Endodermal cell (in vitro differentiated cells): Measurements from ENCODE around the gene GCNT2. TPM values are rescaled to one million over a fixed set of nuclear protein-coding genes. Genes with fewer than 3 reads are reported as not detected.

Experiments used
- DNase-seq: peaks from one replicate; pipeline ENCODE4 v3.0.0-alpha.2; 2017
- H3K27ac ChIP-seq: 2 replicates; pipeline ENCODE4 v1.5.1; 2013; ENCODE audit warnings: mild to moderate bottlenecking, low read depth, low read length, moderate library complexity
- H3K27me3 ChIP-seq: 2 replicates; pipeline ENCODE4 v1.6.1; 2013; ENCODE audit warnings: mild to moderate bottlenecking, low read length, moderate library complexity; ENCODE audit not compliant: insufficient read depth, control insufficient read depth, poor library complexity, severe bottlenecking
- H3K36me3 ChIP-seq: 2 replicates; pipeline ENCODE4 v1.7.0; 2013; ENCODE audit warnings: mild to moderate bottlenecking, low read length, moderate library complexity; ENCODE audit not compliant: control insufficient read depth, insufficient read depth
- H3K4me1 ChIP-seq: one replicate; pipeline ENCODE4 v1.7.0; 2013; ENCODE audit warnings: low read length; ENCODE audit not compliant: control insufficient read depth, insufficient read depth
- H3K4me3 ChIP-seq: 2 replicates; pipeline ENCODE4 v1.5.1; 2013; ENCODE audit warnings: mild to moderate bottlenecking, low read length, moderate library complexity
- H3K9ac ChIP-seq: 2 replicates; pipeline ENCODE4 v1.6.1; 2013; ENCODE audit warnings: mild to moderate bottlenecking, low read length, moderate library complexity; ENCODE audit not compliant: poor library complexity, severe bottlenecking; ENCODE audit errors: extremely low read depth
- H3K9me3 ChIP-seq: 2 replicates; pipeline ENCODE4 v1.6.1; 2013; ENCODE audit warnings: mild to moderate bottlenecking, low read length, moderate library complexity; ENCODE audit not compliant: control insufficient read depth
- H3K27ac Mint-ChIP-seq: 2 replicates; pipeline ENCODE4 v1.8.0; 2020; ENCODE audit warnings: mixed read lengths
- H3K27me3 Mint-ChIP-seq: 2 replicates; pipeline ENCODE4 v1.8.0; 2021; ENCODE audit warnings: mild to moderate bottlenecking, mixed read lengths; ENCODE audit not compliant: insufficient read depth
- H3K36me3 Mint-ChIP-seq: 2 replicates; pipeline ENCODE4 v1.8.0; 2020; ENCODE audit warnings: low read depth, mixed read lengths
- H3K4me1 Mint-ChIP-seq: 2 replicates; pipeline ENCODE4 v1.8.0; 2020; ENCODE audit warnings: mixed read lengths
- H3K4me3 Mint-ChIP-seq: 2 replicates; pipeline ENCODE4 v1.8.0; 2020; ENCODE audit warnings: mild to moderate bottlenecking, moderate library complexity, mixed read lengths
- H3K9me3 Mint-ChIP-seq: 2 replicates; pipeline ENCODE4 v1.8.0; 2020; ENCODE audit warnings: mild to moderate bottlenecking, mixed read lengths
- CTCF ChIP-seq: fragments of 200-600 bp; sonication (generic); conservative IDR thresholded peaks from 2 replicates; pipeline ENCODE4 v1.5.0; 2021; ENCODE audit warnings: antibody characterized with exemption, mild to moderate bottlenecking
- WGBS, 2 experiments: methylation state at CpG; one replicate each; pipeline versions ENCODE4 v1.1.5 to v1.1.7; 2013; ENCODE audit warnings: missing lambda C conversion rate in 2 of 2, mixed read lengths in 1 of 2; ENCODE audit not compliant: insufficient coverage in 1 of 2, insufficient read length in 1 of 2; 5-methylcytosine and 5-hydroxymethylcytosine counted together
- total RNA-seq, 2 donors: library from RNA; stranded (reverse); fragmentation: NEBNext Ultra II Directional in 1 of 2; extraction: Animal tissue kit (Norgen Biotek cat#: 25700) in 1 of 2; gene quantifications; 2 replicates in 1 of 2; 3 replicates in 1 of 2; pipeline ENCODE4 v1.2.1, GENCODE V29; 2021

GCNT2 gene
- total RNA-seq, 2 donors from 2014 or later: 23.3 to 24.9 TPM

- Mint-ChIP-seq H3K36me3 (peaks cover 2% of the 10 kb centered on the region), H3K27me3 (no peaks in the 10 kb centered on the region), H3K4me3 (no peak overlapping the region), H3K27ac (peak overlapping the region; percentile 91), H3K9me3 (peaks cover 4% of the 10 kb centered on the region), H3K4me1 (peaks cover 58% of the 10 kb centered on the region)
- H3K4me1 ChIP-seq: peaks cover 12% of the 10 kb centered on the region
- no peak overlapping the region for H3K4me3 ChIP-seq
- no peak overlapping the region for H3K9ac ChIP-seq
- no peaks in the 10 kb centered on the region for H3K36me3 ChIP-seq
- WGBS, 2 experiments: 86 to 92% methylated on average over 3 to 4 of the region's 4 CpGs
- TF ChIP-seq CTCF: no peak
- H3K9me3 ChIP-seq: peaks cover 5% of the 10 kb centered on the region
- DNase-seq: no peak
- no peak overlapping the region for H3K27ac ChIP-seq
- H3K27me3 ChIP-seq: no peaks in the 10 kb centered on the region
These were observed 55.1 kb downstream of the GCNT2 start for GRCh38 chr6:10576226-10576625.

GRCh38 chr6:10577112-10577511 is 56.0 kb downstream of the GCNT2 start:
- WGBS, 2 experiments: 79 to 100% methylated on average over 1 to 8 of the region's 8 CpGs
- no peaks in the 10 kb centered on the region for H3K27me3 ChIP-seq
- peak; percentile 83 for DNase-seq
- H3K4me3 ChIP-seq: no peak overlapping the region
- H3K4me3 Mint-ChIP-seq: no peak overlapping the region
- TF ChIP-seq CTCF: no peak
- H3K36me3 Mint-ChIP-seq: peaks cover 2% of the 10 kb centered on the region
- no peak overlapping the region for H3K27ac ChIP-seq
- H3K27me3 Mint-ChIP-seq: no peaks in the 10 kb centered on the region
- H3K9me3 ChIP-seq: peaks cover 5% of the 10 kb centered on the region
- H3K36me3 ChIP-seq: no peaks in the 10 kb centered on the region
- peaks cover 4% of the 10 kb centered on the region for H3K9me3 Mint-ChIP-seq
- no peak overlapping the region for H3K27ac Mint-ChIP-seq
- no peak overlapping the region for H3K9ac ChIP-seq
- peaks cover 12% of the 10 kb centered on the region for H3K4me1 ChIP-seq
- peaks cover 57% of the 10 kb centered on the region for H3K4me1 Mint-ChIP-seq

- H3K9me3 ChIP-seq: peaks cover 5% of the 10 kb centered on the region
- Mint-ChIP-seq H3K4me3 (no peak overlapping the region), H3K27me3 (no peaks in the 10 kb centered on the region), H3K36me3 (peaks cover 2% of the 10 kb centered on the region), H3K4me1 (peaks cover 55% of the 10 kb centered on the region), H3K27ac (no peak overlapping the region), H3K9me3 (peaks cover 4% of the 10 kb centered on the region)
- no peak overlapping the region for H3K27ac ChIP-seq
- H3K4me1 ChIP-seq: peaks cover 13% of the 10 kb centered on the region
- H3K9ac ChIP-seq: no peak overlapping the region
- no peaks in the 10 kb centered on the region for H3K27me3 ChIP-seq
- no peaks in the 10 kb centered on the region for H3K36me3 ChIP-seq
- DNase-seq: no peak
- no peak overlapping the region for H3K4me3 ChIP-seq
- WGBS, 2 experiments: 97 to 100% methylated on average over 5 of the region's 5 CpGs
- TF ChIP-seq CTCF: no peak
These were observed 57.6 kb downstream of the GCNT2 start for GRCh38 chr6:10578723-10579122.
